Heart left ventricle (tissue), 13 donors: ENCODE results near the gene PNLIPRP3.

ENCODE experiments used
- POLR2A ChIP-seq, 2 donors: fragments of 450-650 bp; IDR thresholded peaks; one replicate each; pipeline ENCODE4 v1.6.1; 2017; ENCODE audit warnings: antibody characterized with exemption in 2 of 2, mild to moderate bottlenecking in 2 of 2, moderate library complexity in 2 of 2
- TF ChIP-seq, protein P1 (sequence below), 12 donors: fragments of 200-600 bp; sonication (generic) in 4 of 12; IDR thresholded peaks; one replicate each; pipeline versions ENCODE4 v1.5.0 to v1.8.0; 2018 to 2022; ENCODE audit warnings: antibody characterized with exemption in 12 of 12, mild to moderate bottlenecking in 5 of 12
- donor health status: ischemic (EF 13 %, LVEDD 7.1; RV severe dilation, severe dysfunction).
- donor health status: DM: no; HTN: yes; CAD: no.
- donor health status: DM: no; HTN: no; CAD: no.
- donor health status: ischemic (EF 25% LVEDD 6.9; RV normal size, moderate dysfunction).
- donor health status: ischemic (EF 25% LVEDD 5.7; RV mildly dilated, moderate dysfunction).
- donor health status: ischemic (EF 35%, LVEDD 5.7; RV mildly dilated, moderate dysfunction).
- donor health status: nonischemic (EF 11% LVEDD 7.7; RV severe dilation, severe dysfunction).
- donor health status: DM: yes; HTN: yes; CAD: no.
- donor health status: PGD.
- donor health status: ischemic (EF 29% LVEDD 5.4; RV normal size, mild dysfunction).
- donor health status: nonischemic (EF 23%, LVEDD 6.1; RV moderate dilation, normal function).

- TF ChIP-seq, protein P1, sequence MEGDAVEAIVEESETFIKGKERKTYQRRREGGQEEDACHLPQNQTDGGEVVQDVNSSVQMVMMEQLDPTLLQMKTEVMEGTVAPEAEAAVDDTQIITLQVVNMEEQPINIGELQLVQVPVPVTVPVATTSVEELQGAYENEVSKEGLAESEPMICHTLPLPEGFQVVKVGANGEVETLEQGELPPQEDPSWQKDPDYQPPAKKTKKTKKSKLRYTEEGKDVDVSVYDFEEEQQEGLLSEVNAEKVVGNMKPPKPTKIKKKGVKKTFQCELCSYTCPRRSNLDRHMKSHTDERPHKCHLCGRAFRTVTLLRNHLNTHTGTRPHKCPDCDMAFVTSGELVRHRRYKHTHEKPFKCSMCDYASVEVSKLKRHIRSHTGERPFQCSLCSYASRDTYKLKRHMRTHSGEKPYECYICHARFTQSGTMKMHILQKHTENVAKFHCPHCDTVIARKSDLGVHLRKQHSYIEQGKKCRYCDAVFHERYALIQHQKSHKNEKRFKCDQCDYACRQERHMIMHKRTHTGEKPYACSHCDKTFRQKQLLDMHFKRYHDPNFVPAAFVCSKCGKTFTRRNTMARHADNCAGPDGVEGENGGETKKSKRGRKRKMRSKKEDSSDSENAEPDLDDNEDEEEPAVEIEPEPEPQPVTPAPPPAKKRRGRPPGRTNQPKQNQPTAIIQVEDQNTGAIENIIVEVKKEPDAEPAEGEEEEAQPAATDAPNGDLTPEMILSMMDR (IDR thresholded peaks at IDR 0.05), result no peak
- no peak for TF ChIP-seq POLR2A (IDR thresholded peaks at IDR 0.05)
Measured at GRCh38 chr10:116440330-116441030, 12.8 kb downstream of the PNLIPRP3 start.
